Measurements from ENCODE around the gene TMEM82.

DNA sequence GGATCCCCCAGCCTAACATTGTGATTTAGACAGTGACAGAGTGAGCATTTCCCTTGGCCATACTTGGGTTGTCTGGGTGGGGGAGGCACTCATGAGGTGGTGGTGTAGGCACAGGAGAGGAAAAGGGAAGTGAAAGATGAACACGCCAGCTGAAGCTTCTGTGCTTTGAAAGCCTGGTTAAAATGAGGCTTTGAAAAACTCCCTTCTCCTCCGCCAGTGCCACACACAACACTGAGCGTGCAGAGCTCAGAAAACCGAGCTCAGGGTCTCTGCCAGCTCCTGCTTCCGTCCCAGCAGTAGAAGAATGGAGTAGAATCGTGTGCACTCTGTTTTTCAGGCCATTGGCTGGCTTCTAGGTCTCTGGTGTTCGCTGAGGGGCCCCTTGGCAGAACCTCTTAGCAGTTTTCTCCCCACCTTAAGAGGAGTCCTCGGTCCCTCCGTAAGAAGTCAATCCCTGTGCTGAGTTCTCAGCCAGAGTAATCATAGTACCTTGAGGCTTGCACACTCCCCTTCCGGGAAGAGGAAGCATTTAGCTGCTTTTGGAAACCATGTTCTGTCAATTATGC lies 45.3 kb upstream of the TMEM82 start:
- TF ChIP-seq TCF12 (IDR thresholded peaks at IDR 0.05; ENCODE audit: low read depth): no peak
- TF ChIP-seq, protein P1, sequence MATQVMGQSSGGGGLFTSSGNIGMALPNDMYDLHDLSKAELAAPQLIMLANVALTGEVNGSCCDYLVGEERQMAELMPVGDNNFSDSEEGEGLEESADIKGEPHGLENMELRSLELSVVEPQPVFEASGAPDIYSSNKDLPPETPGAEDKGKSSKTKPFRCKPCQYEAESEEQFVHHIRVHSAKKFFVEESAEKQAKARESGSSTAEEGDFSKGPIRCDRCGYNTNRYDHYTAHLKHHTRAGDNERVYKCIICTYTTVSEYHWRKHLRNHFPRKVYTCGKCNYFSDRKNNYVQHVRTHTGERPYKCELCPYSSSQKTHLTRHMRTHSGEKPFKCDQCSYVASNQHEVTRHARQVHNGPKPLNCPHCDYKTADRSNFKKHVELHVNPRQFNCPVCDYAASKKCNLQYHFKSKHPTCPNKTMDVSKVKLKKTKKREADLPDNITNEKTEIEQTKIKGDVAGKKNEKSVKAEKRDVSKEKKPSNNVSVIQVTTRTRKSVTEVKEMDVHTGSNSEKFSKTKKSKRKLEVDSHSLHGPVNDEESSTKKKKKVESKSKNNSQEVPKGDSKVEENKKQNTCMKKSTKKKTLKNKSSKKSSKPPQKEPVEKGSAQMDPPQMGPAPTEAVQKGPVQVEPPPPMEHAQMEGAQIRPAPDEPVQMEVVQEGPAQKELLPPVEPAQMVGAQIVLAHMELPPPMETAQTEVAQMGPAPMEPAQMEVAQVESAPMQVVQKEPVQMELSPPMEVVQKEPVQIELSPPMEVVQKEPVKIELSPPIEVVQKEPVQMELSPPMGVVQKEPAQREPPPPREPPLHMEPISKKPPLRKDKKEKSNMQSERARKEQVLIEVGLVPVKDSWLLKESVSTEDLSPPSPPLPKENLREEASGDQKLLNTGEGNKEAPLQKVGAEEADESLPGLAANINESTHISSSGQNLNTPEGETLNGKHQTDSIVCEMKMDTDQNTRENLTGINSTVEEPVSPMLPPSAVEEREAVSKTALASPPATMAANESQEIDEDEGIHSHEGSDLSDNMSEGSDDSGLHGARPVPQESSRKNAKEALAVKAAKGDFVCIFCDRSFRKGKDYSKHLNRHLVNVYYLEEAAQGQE (IDR thresholded peaks at IDR 0.05; ENCODE audit: low read depth): no peak
- no peak for TF ChIP-seq CEBPB (IDR thresholded peaks at IDR 0.05)
- no peak for TF ChIP-seq CREB1 (IDR thresholded peaks at IDR 0.05; ENCODE audit: low read depth)
- TF ChIP-seq, protein P2, sequence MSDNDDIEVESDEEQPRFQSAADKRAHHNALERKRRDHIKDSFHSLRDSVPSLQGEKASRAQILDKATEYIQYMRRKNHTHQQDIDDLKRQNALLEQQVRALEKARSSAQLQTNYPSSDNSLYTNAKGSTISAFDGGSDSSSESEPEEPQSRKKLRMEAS (IDR thresholded peaks at IDR 0.05): no peak
- no peak for TF ChIP-seq RAD21 (IDR thresholded peaks at IDR 0.05; ENCODE audit: low read depth)
- TF ChIP-seq EP300 (IDR thresholded peaks at IDR 0.05; ENCODE audit: borderline replicate concordance): no peak
- no peak for TF ChIP-seq NFIC (IDR thresholded peaks at IDR 0.05)
- TF ChIP-seq ZBTB7A (IDR thresholded peaks at IDR 0.05; ENCODE audit: low read depth): no peak
